Left renal pelvis (tissue), 4 donors: ENCODE results near the gene KCNK18. TPM values are rescaled to one million over a fixed set of nuclear protein-coding genes. Genes with fewer than 3 reads are reported as not detected.

Experiments
- DNase-seq, 4 donors: peaks; one replicate each; pipeline ENCODE4 v3.0.0-alpha.2; 2013; ENCODE audit warnings: low read depth in 4 of 4, low spot score in 3 of 4
- polyA plus RNA-seq, 4 donors: library from polyadenylated mRNA; unstranded; fragments of 120-200 nt; gene quantifications; one replicate each; pipeline ENCODE4 v1.2.1, GENCODE V29; 2013; ENCODE audit not compliant: insufficient read length in 4 of 4

The KCNK18 gene
- polyA plus RNA-seq, result not detected

- no peak for DNase-seq
Measured at GRCh38 chr10:117197189-117197588, at the start of gene KCNK18. KCNK18 (plus strand) TSS chr10:117197489; CDS start chr10:117197489, 0 bp downstream.

- no peak for DNase-seq
Measured at GRCh38 chr10:117148284-117148683, 49.0 kb upstream of the KCNK18 start.

- DNase-seq, result no peak
Measured at GRCh38 chr10:117152668-117153067, 44.6 kb upstream of the KCNK18 start.

GRCh38 chr10:117158297-117158696, 39.0 kb upstream of the KCNK18 start:
- DNase-seq, result no peak

GRCh38 chr10:117159390-117159789, 37.9 kb upstream of the KCNK18 start:
- DNase-seq, result no peak

- DNase-seq, result no peak
Measured at GRCh38 chr10:117160567-117160966, 36.7 kb upstream of the KCNK18 start.

- no peak for DNase-seq
Measured at GRCh38 chr10:117161386-117162033, 35.8 kb upstream of the KCNK18 start.

GRCh38 chr10:117162093-117163060, 34.9 kb upstream of the KCNK18 start:
- DNase-seq, result no peak

- no peak for DNase-seq
Measured at GRCh38 chr10:117163061-117163953, 34.0 kb upstream of the KCNK18 start.

GRCh38 chr10:117163954-117164548, 33.2 kb upstream of the KCNK18 start:
- no peak for DNase-seq

- DNase-seq, result no peak
Measured at GRCh38 chr10:117164592-117165537, 32.4 kb upstream of the KCNK18 start.

GRCh38 chr10:117165538-117166417, 31.5 kb upstream of the KCNK18 start:
- DNase-seq, result no peak

GRCh38 chr10:117166418-117167345, 30.6 kb upstream of the KCNK18 start:
- no peak for DNase-seq

GRCh38 chr10:117167346-117167788, 29.9 kb upstream of the KCNK18 start:
- no peak for DNase-seq

- DNase-seq, result no peak
Measured at GRCh38 chr10:117167789-117168674, 29.3 kb upstream of the KCNK18 start.

- no peak for DNase-seq
Measured at GRCh38 chr10:117168729-117169128, 28.6 kb upstream of the KCNK18 start.
